GM18508 (cell line): ENCODE results near the gene TMEM151B.

ENCODE experiments used
- ATAC-seq: cut with Tn5 transposase; IDR thresholded peaks from one replicate; pipeline ENCODE4 v1.9.1; 2021; ENCODE audit warnings: moderate number of reproducible peaks; ENCODE audit not compliant: insufficient read depth, unreplicated experiment

TMEM151B gene

GRCh38 chr6:44275749-44276648 lies 5.7 kb downstream of the TMEM151B start:
- ATAC-seq, result no peak

- no peak for ATAC-seq
Measured at GRCh38 chr6:44276667-44277640, 6.7 kb downstream of the TMEM151B start.

- ATAC-seq, result no peak
Measured at GRCh38 chr6:44277763-44278162, 7.5 kb downstream of the TMEM151B start.

- ATAC-seq, result no peak
Measured at GRCh38 chr6:44278315-44278714, 8.1 kb downstream of the TMEM151B start.

GRCh38 chr6:44278774-44279697 lies 8.8 kb downstream of the TMEM151B start:
- no peak for ATAC-seq

- ATAC-seq, result no peak
Measured at GRCh38 chr6:44284121-44284520, 13.9 kb downstream of the TMEM151B start.

GRCh38 chr6:44284867-44285266 lies 14.6 kb downstream of the TMEM151B start:
- no peak for ATAC-seq

GRCh38 chr6:44285552-44286284 lies 15.5 kb downstream of the TMEM151B start:
- ATAC-seq, result no peak

GRCh38 chr6:44286285-44286565 lies 16.0 kb downstream of the TMEM151B start:
- ATAC-seq, result no peak

- ATAC-seq, result no peak
Measured at GRCh38 chr6:44286747-44287146, 16.5 kb downstream of the TMEM151B start.

- no peak for ATAC-seq
Measured at GRCh38 chr6:44289726-44290260, 19.5 kb downstream of the TMEM151B start.

- no peak for ATAC-seq
Measured at GRCh38 chr6:44291841-44292240, 21.6 kb downstream of the TMEM151B start.

GRCh38 chr6:44292661-44293365 lies 22.6 kb downstream of the TMEM151B start:
- ATAC-seq, result no peak

GRCh38 chr6:44294832-44295791 lies 24.9 kb downstream of the TMEM151B start:
- no peak for ATAC-seq

GRCh38 chr6:44297063-44298038 lies 27.1 kb downstream of the TMEM151B start:
- no peak for ATAC-seq

GRCh38 chr6:44298055-44298803 lies 28.0 kb downstream of the TMEM151B start:
- no peak for ATAC-seq
